Posterior cingulate gyrus (tissue), 11 donors: ENCODE results near the gene LAMA2.

ENCODE experiments used
- DNase-seq, 10 donors: peaks; one replicate each; pipeline versions ENCODE4 v3.0.0 to v3.0.0-alpha.2; 2020 to 2021; ENCODE audit warnings: mixed read lengths in 3 of 10
- intact Hi-C: fragments of 100-400 bp; cut with DNase I; formaldehyde crosslinking; loops from one replicate; pipeline ENCODE4 v1.15.1; 2023

Gene LAMA2

DNA sequence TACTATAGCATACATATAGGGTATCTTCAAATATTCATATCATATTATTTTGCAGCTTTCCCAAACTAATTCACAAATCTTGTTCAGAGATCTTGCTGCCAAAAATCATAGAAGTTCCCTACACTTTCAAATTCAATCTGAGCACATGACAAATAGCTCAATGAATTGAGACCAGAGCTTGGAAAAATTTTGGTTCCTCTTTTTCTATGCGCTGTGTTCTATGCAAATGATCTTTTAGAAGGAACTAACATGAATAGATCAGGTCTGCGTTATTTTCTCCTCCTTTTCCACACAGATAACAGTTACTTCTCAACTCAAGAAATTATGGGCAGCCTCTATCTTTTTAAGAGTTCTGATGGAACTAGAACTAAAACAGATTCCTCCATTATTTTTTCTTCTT, 510.7 kb downstream of the LAMA2 start:
- intact Hi-C loops = no loop called here
- no peak for DNase-seq

DNA sequence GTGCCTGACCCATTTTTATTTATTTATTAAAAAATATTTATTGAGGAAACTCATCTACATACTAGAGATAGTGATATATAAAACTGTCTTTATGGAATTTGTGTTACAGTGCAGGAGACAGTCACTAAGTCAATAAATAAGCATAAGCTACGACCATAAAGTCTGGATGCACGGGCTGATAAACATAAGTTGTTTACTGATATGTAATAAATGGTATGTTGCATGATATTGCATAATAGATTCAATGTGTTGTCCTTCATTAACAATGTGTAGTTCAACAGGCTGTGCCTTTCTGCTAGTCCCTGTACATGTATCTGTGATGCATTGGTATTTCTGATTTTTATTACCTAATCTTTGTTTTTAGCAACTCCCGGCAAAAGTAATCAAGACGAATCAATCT, 515.8 kb downstream of the LAMA2 start:
- DNase-seq = no peak
- intact Hi-C loops = no loop called here

DNA sequence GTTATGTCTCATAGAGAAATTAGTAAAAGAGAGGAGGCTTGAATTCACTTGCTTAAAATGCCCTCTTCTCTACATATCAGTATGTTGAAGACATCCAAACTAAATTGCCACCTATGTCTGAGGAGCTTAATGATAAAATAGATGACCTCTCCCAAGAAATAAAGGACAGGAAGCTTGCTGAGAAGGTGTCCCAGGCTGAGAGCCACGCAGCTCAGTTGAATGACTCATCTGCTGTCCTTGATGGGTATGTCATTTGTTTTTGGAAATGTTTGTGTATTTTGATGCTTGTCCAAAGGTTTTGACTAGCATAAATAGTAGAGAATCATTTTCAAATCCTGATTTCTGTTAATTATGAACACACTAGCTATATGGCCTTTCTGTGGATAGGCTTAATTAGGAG, 519.3 kb downstream of the LAMA2 start:
- DNase-seq = no peak
- intact Hi-C loops = no loop called here

DNA sequence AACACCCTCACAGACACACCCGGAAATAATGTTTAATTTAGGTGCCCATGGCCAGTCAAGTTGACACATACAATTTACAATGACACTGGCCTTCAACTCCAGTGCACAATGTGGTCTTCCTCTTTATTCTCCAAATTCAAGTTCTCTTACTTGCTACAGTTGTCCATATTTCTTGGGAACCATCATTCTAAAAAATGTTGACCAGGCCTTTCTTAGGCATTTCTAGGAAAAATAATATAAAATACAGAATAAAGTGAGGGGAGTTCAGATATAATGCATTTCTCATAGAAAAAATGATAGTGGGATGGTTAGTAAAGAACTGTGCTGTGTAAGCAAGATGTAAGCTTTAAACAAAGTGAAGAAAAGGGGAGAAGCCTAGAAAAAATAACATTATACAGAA, 528.2 kb downstream of the LAMA2 start:
- DNase-seq = no peak
- intact Hi-C loops = no loop called here

DNA sequence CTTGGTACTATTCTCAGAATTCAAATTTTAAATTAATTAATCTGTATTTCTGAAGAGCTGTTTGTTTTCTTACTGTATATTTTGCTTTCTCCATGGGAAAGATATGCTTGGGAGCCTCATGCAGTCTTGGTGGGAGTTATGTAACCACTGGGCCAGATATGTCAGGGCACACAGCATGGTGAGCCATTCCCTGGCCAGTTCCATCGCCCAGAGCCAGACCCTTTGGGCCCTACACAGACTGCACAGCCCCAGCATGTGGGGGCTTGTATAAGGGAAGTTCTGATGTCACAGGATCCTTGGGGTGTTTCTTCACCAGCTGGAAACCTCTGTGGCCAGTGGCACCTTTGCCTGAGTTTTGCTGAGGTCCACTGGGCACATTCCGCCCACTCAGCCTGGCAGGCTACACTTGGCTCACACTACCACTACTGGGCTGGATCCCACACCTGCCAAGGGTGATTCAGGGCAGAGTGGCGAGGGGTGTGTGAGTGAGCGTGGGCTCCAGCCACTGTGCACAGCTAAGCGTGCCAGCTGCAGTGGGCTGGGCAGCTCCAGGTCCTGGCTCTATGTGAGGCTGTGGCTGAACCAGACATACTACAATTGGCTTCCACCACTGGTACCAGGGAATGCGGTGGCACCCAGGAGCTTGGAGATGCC, 533.5 kb downstream of the LAMA2 start:
- intact Hi-C loops = no loop called here
- DNase-seq = peak in 1 of 10 donors; percentile 35

DNA sequence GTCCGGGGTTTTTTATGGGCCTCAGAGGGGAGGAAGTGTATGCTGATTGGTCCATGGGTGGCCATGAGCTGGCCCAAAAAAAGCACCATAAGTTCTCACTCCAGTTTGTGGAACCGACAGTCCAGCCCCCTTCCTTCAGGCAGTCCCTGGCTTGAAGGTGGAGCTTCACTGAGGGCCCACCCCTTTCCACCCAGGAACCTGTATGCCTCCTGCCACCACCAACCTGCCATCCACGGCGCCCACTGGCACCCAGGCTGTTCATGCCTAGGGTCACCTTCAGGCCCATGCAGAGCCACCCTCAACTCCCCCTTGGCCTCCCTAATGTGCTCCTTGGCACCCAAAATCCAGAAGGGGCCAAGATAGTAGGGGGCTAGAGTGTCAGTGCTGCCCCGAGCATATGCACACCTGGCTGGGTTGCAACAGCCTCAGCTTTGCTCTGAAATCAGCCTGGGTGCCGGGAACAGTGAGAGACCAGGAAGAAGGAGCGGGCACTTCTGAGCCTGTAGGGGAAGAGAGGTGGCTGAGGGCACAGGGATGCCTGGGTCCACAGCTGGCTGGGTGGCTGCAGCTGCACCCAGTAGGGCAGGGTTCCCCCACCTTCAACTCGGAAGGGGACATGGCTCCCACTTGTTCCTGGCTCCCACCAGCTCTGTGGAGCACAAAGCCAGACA, 534.6 kb downstream of the LAMA2 start:
- intact Hi-C loops = no loop called here
- peak in 2 of 10 donors; percentile 62 to 66 for DNase-seq

DNA sequence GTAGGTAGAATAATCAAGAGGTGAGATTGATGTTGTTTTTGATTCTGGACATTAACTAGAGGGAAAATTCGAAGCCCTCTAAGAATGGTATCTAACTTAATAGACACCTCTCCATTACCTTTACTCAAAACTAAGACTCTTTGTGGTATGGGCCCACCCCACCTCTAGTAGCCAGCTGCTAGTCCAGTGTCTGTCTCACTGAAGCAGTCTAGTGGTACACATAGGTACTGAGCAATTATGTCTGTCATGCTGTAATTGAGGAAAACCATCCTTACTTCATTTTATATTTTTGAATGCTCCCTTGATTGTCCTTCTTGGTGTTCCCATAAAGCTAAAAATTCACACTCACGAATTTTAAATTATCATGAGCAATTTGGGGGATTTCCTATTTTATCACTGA, 536.4 kb downstream of the LAMA2 start:
- intact Hi-C loops = no loop called here
- DNase-seq = no peak

DNA sequence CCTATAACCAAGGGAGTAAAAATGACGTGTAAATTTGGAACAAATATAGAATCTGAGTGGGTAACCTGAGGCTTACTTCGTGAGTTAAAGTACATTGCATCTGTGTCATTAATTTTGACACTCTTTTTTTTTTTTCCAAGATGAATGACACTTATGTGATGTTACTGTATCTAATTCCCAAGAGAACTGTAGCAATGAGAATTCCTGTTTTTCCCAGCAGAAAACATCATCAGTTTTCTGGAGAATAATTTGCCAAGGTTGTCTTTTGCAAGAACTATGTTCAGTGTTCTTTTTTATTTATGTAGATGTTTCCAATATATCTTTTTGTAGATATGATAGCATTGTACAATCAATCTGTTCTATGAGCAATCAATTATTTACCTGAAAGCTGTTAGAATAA, 543.4 kb downstream of the LAMA2 start:
- DNase-seq = no peak
- intact Hi-C loops = no loop called here

DNA sequence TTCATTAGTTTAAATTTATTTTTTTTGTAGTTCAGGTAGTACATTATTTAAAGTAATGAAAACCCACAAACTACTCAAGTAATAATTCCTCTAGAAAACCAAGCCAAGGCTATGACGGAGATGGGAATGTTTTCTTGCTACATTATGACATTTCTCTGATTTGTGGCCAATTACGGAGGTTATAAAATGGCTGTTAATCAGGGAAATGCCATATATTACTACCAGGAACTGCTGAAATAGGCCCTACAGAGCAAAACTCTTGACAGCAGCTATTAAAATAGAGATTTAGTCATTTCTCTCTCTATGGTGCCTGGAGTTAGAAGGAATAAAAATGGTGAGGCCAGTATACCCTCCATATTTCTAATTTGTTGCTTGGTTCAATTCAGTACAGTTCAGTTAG, 547.0 kb downstream of the LAMA2 start:
- DNase-seq = no peak
- intact Hi-C loops = no loop called here

DNA sequence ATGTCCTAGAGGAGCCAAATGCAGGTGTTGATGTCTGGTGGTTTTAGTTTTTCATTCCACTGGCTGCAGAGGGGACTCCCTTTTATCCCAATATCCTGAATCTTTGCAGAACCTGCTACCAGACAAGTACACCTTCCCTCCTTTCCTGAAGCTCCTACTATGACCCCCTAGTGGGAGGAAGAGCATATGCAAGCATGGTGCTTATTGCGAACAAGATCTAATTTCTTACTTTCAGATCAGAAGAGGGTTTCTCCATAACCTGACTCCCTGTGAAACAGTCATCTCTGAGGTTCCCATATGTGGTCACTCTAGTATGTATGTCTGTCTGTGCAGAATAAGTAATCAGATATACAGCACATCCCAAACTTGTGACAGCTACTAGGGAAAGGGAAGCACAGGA, 549.8 kb downstream of the LAMA2 start:
- DNase-seq = no peak

DNA sequence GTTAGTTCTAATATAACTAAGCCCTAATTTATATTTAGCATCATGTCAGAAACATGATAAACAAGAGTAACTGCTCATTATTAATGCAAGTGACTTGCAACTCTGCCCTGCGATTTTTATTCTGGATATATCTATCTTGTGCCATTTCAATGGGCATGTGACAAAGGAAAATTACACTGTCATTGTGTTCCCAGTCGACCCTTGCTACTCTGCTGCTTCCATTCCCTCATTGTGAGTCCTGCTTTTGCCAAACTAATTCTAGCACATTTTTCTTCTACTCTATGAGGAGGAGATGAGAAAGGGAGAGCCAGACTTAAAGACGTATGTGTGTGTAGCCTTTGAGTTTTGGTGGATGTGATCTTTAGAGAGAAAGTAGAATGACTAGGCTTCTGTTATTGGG, 551.2 kb downstream of the LAMA2 start:
- no peak for DNase-seq
- intact Hi-C loops = no loop called here

More for the DNA sequence above, 549.8 kb downstream of the LAMA2 start:
- intact Hi-C loops = no loop called here

DNA sequence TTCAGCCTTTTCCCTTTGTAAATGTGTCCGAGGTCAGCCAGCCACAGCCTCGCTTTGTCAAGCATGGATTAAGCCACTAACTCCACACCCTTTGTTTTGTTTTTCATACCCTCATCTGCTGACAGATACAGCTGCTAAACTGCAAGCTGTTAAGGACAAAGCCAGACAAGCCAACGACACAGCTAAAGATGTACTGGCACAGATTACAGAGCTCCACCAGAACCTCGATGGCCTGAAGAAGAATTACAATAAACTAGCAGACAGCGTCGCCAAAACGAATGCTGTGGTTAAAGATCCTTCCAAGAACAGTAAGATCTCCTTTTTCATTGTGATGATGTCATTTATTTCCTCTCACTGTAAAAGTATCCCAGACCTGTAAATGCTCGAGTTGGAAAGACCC, 557.8 kb downstream of the LAMA2 start:
- intact Hi-C loops = no loop called here
- peak in 1 of 10 donors; percentile 52 for DNase-seq

DNA sequence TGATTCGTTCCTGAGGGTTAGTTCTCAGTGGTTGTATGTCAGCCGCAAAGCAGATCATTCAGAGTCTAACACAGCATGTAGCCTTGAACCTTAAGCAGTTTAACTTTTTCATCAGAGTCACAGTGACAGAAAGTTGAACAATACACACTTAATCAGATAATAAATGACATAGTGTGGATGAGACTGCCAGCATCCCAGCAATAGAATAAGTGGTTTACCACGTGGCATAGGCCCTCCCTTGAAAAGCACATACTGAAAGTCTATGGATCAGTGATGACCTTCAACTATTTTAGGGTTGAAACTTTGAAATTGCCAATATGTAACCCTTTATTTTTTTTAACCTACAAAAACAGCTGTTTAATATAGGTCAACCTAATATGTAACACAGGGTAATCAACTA, 561.7 kb downstream of the LAMA2 start:
- no peak for DNase-seq
- intact Hi-C loops = no loop called here

DNA sequence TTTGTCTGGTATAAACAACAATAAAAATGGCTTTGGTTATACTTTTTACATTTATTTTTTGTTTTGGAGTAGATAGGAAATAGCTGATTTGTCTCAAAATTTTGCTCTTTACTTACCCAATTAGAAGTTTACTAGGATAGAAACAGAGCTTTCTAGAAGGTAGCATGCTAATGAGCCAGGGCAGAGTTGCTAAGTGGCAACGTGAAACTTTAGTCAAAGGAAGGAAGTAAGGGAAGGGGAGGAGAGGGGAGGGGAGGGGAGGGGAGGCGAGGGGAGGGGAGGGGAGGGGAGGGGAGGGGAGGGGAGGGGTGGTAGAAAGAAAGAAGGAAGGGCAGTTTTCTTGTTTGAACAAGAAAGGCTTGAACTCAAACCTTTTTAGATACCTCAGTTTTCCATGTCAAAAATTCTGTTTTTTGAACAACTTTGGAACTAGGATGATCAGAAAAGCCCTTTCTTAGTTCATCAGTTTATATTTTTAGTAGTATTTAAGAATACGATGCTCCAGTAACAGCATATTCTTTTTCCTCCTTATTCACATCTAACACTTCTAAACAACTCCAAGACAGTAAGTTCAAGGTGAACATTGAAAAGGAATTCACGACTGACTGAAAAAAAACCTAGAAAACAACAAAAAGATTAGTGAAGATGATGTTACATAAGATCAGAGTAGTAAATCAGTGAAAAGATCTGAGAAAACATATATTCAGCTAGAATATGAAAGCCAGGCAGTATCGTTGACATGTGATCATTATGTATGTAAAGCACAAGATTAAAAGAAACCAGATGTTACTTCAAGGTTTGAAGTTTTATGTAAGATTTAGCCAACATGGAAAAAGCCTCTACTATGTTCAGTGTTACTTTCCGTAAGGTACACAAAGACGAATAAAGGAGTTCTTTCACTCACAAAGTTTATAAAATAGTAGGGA, 563.6 kb downstream of the LAMA2 start:
- intact Hi-C loops = no loop called here
- DNase-seq = no peak

DNA sequence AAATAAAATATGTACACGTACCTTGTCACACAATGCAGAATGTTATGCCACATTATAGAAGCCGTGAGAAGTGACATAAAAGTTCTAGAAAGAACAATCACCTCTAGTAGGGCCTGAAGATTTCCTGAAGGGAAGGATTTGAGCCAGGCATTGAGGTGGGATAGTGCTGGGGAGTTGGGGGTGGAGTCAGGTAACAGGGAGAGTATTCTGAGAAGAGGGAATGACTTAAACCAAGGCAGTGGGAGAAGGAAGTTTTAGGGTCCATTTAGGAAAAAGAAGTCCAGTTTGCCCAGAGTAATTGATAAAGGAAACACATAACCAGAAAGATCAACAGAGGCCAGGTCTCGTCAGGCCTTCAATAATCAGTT, 564.2 kb downstream of the LAMA2 start:
- intact Hi-C loops = no loop called here
- no peak for DNase-seq

DNA sequence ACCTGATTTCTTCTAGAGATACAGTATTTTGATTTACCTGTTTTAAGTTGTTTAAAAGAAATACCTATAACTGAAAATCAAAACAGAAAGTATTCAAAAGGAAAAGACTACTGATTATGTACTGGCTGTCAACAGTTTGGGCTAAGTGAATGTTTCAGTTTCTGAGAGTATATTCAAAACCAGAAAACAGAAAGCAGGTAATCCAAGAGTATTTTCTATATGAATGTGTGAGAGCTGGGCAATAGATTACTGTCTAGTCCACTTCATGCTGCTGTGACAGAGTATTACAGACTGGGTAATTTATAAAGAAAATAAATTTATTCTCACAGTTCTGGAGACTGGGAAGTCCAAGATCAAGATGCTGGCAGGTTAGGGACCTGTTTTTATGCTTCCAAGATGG, 566.0 kb downstream of the LAMA2 start:
- intact Hi-C loops = no loop called here
- no peak for DNase-seq

DNA sequence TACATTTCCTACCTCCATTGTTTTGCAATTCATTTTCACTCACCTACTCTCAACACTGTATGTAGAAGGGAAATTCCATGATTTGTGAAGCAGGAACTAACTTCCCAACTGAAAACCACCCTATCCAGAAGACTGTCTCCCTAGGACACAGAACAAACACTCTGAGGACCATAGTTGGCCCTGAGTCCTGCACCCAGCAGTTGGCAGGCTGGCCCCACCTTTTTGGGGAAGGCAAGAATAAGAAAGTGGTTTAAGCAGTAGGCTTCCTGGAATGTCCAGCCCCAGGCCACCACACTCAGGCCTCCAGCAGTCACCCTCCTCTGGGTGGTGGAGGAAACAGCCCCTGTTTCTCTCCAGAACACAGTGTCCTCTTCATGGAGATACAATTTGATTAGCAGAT, 568.2 kb downstream of the LAMA2 start:
- intact Hi-C loops = no loop called here
- DNase-seq = peak in 1 of 10 donors; percentile 62

DNA sequence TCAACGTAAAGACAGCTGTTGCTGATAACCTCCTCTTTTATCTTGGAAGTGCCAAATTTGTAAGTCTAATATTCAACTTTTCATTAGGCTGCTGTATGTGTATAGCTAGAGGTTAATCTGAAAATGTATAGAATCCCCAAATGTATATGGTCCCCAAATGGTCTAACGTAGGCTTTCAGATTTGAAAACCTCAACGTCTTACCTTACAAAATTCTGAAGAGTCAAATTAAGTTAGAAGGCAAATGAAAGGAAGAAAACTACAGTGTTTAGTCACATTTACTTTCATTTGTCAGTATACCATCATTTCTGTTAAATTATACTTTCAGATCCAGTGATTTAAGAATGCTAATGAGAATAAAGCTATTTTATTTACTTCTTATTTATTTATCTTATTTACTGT, 570.1 kb downstream of the LAMA2 start:
- no peak for DNase-seq
- intact Hi-C loops = no loop called here

DNA sequence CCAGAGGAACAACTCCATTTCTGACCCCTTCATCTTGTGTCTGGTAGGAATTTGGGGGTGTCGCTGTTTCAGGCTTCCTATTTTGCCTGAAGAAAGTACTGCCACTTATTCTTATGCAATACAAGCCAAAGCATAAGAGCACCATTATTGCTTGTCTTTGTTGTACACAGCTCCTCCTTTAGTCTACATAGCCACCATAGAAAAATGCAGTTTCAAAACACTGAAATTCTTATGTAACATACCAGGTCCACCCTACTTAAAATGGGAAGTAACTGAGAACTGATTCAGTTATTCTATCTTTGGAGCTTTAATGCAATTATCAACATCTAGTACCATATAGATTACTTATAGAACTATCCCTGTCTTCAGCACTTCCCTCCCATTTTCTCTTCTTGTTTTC, 571.5 kb downstream of the LAMA2 start:
- intact Hi-C loops = no loop called here
- DNase-seq = no peak

DNA sequence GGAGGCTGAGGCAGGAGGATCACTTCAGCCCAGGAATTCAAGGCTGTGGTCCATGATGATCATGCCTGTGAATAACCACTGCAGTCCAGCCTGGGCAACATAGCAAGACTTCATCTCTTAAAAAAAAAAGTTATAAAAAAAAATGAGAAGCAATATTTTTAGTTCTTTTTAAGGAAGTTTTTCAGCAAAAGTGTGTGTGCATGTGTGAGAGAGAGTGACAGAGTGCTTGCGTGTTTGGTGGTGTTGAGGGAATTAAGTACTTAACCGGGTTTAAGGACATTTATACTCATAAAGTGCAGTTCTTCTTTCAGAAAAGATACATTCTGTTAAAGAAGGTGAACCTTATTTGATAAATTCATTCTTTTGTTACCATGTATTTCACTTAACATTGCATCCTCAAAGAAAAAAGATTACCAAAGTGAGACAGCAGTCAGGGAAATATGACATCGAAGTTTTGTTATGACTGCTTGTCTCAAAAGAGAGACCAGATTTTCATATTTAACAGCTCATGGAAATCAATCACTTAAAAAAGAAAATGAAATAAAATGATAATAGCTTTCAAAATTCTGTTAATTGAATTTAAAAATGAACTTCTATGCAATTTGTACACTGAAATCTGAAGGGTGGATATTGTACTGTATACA, 572.3 kb downstream of the LAMA2 start:
- intact Hi-C loops = no loop called here

DNA sequence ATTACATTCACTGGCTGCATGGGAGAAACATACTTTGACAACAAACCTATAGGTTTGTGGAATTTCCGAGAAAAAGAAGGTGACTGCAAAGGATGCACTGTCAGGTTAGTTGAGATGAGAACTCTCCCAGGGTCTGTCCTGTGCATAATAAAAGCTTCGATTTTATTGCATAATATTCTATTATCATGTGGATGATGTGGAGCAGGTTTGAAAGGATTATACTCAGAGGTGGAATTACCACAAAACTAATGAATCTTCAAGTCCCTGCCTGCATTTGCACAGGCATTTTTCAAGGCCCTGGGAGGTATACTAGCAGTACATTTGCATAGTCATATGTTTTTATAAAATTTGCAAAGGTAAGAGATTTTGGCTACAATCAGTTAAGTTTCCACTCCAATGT, 577.3 kb downstream of the LAMA2 start:
- intact Hi-C loops = no loop called here
- no peak for DNase-seq

More for the DNA sequence above, 572.3 kb downstream of the LAMA2 start:
- DNase-seq = no peak
